GM18505 (cell line): ENCODE measurements around the gene CTDSP2.

Experiments used
- ATAC-seq: cut with Tn5 transposase; IDR thresholded peaks from one replicate; pipeline ENCODE4 v1.9.1; 2021; ENCODE audit not compliant: unreplicated experiment
- POLR2A ChIP-seq: IDR thresholded peaks from 4 replicates; pipeline ENCODE4 v1.6.1; 2011; ENCODE audit warnings: borderline replicate concordance; ENCODE audit not compliant: insufficient read depth, insufficient read length; ENCODE audit errors: extremely low read depth

CTDSP2 gene

GRCh38 chr12:57846577-57847319, at the start of gene CTDSP2:
Gene CTDSP2, minus strand, starts transcription at chr12:57846729. Its CDS starts 294 bp downstream, at chr12:57846435.
- ATAC-seq = peak; percentile 25
- TF ChIP-seq POLR2A = peak; percentile 26

- no peak for TF ChIP-seq POLR2A
- no peak for ATAC-seq
Observed at GRCh38 chr12:57896115-57896433, 49.5 kb upstream of the CTDSP2 start.

GRCh38 chr12:57895389-57896114, 49.0 kb upstream of the CTDSP2 start:
- no peak for TF ChIP-seq POLR2A
- no peak for ATAC-seq

GRCh38 chr12:57894399-57895292, 48.1 kb upstream of the CTDSP2 start:
- no peak for TF ChIP-seq POLR2A
- ATAC-seq = no peak

- no peak for ATAC-seq
- TF ChIP-seq POLR2A = no peak
Observed at GRCh38 chr12:57893431-57894353, 47.2 kb upstream of the CTDSP2 start.

GRCh38 chr12:57892232-57892972, 45.9 kb upstream of the CTDSP2 start:
- no peak for TF ChIP-seq POLR2A
- no peak for ATAC-seq

- ATAC-seq = no peak
Observed at GRCh38 chr12:57891542-57892228, 45.2 kb upstream of the CTDSP2 start.

GRCh38 chr12:57890191-57891115, 43.9 kb upstream of the CTDSP2 start:
- no peak for ATAC-seq
- TF ChIP-seq POLR2A = no peak

More at GRCh38 chr12:57891542-57892228, 45.2 kb upstream of the CTDSP2 start:
- TF ChIP-seq POLR2A = no peak

- no peak for TF ChIP-seq POLR2A
- no peak for ATAC-seq
Observed at GRCh38 chr12:57889500-57889989, 43.0 kb upstream of the CTDSP2 start.

GRCh38 chr12:57888409-57889157, 42.1 kb upstream of the CTDSP2 start:
- no peak for ATAC-seq
- TF ChIP-seq POLR2A = no peak
